Mucosa of stomach (tissue), 1 donor: ENCODE results near the gene PDZD8.

ENCODE experiments used
- H3K27me3 ChIP-seq: one replicate; pipeline ENCODE4 v1.7.0; 2013; ENCODE audit warnings: mild to moderate bottlenecking, low read length; ENCODE audit not compliant: control insufficient read depth, insufficient read depth
- H3K36me3 ChIP-seq: one replicate; pipeline ENCODE4 v1.7.0; 2013; ENCODE audit warnings: low read length; ENCODE audit not compliant: control insufficient read depth, insufficient read depth
- H3K4me1 ChIP-seq: one replicate; pipeline ENCODE4 v1.7.0; 2013; ENCODE audit warnings: mild to moderate bottlenecking, low read length; ENCODE audit not compliant: control insufficient read depth, insufficient read depth
- H3K4me3 ChIP-seq: one replicate; pipeline ENCODE4 v1.7.0; 2013; ENCODE audit warnings: low read length
- H3K9ac ChIP-seq: one replicate; pipeline ENCODE4 v1.7.0; 2013; ENCODE audit warnings: mild to moderate bottlenecking, low read length, moderate library complexity
- H3K9me3 ChIP-seq: one replicate; pipeline ENCODE4 v1.7.0; 2013; ENCODE audit warnings: mild to moderate bottlenecking, low read length, moderate library complexity; ENCODE audit not compliant: control insufficient read depth
- donor health status: Pancreatic carcinoma.

The PDZD8 gene

DNA sequence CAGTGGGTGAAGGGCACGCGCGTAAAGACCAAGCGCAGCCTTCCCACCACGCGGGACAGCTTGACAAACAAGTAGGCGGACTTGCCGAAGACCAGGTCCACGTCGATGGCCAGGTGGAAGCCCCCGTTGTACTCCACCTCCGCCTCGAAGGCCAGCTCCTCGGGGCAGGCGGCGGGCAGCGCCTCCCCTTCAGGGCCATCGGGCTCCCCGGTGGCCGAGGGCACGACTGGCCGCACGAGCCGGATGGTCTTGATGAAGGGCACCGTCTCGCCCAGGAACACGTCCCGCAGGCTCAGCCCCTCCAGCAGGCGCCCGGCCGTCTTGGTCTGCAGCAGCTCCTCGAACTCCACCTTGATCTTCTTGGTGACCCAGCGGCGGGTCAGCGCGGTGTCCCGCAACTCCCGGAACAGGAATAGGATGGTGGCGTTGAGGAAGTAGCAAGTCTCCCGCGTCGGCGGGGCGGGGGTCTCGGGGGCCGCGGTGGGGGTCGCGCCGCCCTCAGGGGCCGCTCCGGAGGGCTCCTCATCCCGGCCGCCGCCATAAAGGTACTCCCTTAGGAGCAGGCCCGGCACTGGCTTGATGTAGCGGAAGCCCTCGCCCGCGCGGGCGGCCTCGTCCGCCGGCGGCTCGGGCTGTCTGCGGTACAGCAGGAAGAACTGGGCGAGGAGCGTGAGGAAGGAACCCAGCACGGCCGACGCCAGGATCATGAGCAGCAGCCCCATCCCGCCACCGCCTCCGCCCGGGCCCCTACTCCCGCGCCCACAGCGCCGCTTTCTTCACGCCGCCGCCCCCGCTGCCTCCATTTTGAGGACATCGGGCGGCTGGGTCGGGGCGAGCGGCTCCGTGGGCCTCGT lies 507 bp downstream of the PDZD8 start:
- peak overlapping the region; percentile 80 for H3K9ac ChIP-seq
- peaks cover 1% of the 10 kb centered on the region for H3K4me1 ChIP-seq
- peak overlapping the region; percentile 85 for H3K4me3 ChIP-seq
- H3K9me3 ChIP-seq = no peaks in the 10 kb centered on the region
- peaks cover 5% of the 10 kb centered on the region for H3K27me3 ChIP-seq
- no peaks in the 10 kb centered on the region for H3K36me3 ChIP-seq

DNA sequence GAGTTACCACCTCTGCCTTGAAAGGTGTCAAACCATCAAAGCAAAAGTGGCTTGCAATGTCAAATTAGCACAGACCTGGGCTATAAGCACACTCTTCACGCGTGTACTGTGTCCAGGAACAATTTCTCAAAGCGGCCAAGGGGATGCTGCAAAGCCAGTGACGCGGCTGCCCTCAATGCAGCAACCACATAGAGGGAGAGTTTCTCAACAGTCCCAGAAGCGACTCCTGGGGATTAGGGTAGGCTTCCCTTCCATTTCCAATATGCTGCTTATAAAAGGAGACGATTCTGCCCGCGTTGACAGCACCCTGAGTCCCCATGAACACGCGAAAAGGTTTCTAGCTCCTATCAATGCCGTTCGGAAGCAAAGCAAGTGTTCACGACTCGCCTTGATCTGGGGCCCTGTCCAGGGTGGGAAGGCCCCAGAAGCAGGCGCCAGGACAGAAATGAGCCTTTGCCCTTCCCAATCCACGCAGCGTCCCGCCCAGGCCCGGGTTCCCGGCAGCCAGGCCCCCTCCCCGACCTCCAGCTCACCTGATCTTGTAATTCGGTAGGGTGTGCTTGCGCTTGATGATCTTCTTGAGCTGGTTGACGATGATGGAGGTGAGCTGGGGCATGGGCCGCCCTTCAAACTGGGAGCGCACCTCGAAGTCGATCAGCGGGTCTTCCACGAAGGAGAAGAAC lies 1.3 kb downstream of the PDZD8 start:
- H3K27me3 ChIP-seq = peaks cover 2% of the 10 kb centered on the region
- H3K4me3 ChIP-seq = peak overlapping the region; percentile 85
- H3K9ac ChIP-seq = peak overlapping the region; percentile 80
- H3K36me3 ChIP-seq = no peaks in the 10 kb centered on the region
- no peaks in the 10 kb centered on the region for H3K9me3 ChIP-seq
- peaks cover 6% of the 10 kb centered on the region for H3K4me1 ChIP-seq

DNA sequence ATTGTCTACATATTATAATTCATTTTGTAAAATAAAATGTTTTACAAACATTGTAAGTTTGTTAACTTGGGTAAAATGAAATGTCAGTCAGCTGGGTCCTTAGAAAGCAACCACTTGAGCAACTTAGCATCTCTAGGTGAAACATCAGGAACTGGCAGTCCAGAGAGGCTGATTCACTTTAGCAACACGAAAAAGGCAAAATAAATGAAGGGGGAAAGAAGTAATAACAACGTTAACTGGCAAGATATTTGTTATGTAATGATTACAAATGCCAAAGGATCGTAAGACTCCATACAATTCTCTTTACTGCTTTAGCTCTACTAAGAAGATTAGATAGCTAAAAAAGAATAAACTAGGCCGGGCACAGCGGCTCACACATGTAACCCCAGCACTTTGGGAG lies 5.0 kb downstream of the PDZD8 start:
- peaks cover 22% of the 10 kb centered on the region for H3K4me1 ChIP-seq
- no peaks in the 10 kb centered on the region for H3K27me3 ChIP-seq
- no peak overlapping the region for H3K4me3 ChIP-seq
- peak overlapping the region; percentile 11 for H3K9ac ChIP-seq
- H3K9me3 ChIP-seq = no peaks in the 10 kb centered on the region
- H3K36me3 ChIP-seq = no peaks in the 10 kb centered on the region

GRCh38 chr10:117367718-117368117 lies 7.5 kb downstream of the PDZD8 start:
- no peaks in the 10 kb centered on the region for H3K9me3 ChIP-seq
- H3K36me3 ChIP-seq = no peaks in the 10 kb centered on the region
- peak overlapping the region; percentile 47 for H3K9ac ChIP-seq
- peaks cover 41% of the 10 kb centered on the region for H3K4me1 ChIP-seq
- H3K27me3 ChIP-seq = no peaks in the 10 kb centered on the region
- no peak overlapping the region for H3K4me3 ChIP-seq

- Histone ChIP-seq H3K4me3 (peak overlapping the region; percentile 12), H3K36me3 (no peaks in the 10 kb centered on the region), H3K9me3 (no peaks in the 10 kb centered on the region), H3K27me3 (no peaks in the 10 kb centered on the region), H3K9ac (peak overlapping the region; percentile 47), H3K4me1 (peaks cover 48% of the 10 kb centered on the region)
Observed at GRCh38 chr10:117366741-117367140, 8.5 kb downstream of the PDZD8 start.

DNA sequence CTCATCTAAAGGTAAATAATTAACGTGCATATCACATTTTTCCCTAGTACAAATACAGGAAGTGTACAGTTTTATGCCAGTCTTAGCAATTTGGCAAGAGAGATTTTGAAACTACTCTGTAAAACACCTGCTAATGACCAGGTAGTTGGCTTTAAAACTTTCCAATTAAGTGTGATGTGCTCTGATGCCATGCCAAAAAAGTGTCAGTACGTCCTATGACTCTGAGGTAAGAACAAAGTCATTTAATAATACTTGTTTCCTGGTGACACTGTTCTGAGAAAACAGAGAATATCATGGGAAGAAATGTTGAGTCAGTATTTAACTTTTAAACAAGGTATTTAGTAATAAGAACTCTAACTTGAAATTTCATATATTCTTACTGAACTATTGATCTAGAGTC lies 9.6 kb downstream of the PDZD8 start:
- Histone ChIP-seq H3K4me3 (no peak overlapping the region), H3K9me3 (no peaks in the 10 kb centered on the region), H3K4me1 (peaks cover 60% of the 10 kb centered on the region), H3K9ac (peak overlapping the region; percentile 47), H3K36me3 (no peaks in the 10 kb centered on the region), H3K27me3 (no peaks in the 10 kb centered on the region)

- Histone ChIP-seq H3K4me1 (peaks cover 61% of the 10 kb centered on the region), H3K4me3 (no peak overlapping the region), H3K9ac (peak overlapping the region; percentile 47), H3K36me3 (no peaks in the 10 kb centered on the region), H3K27me3 (no peaks in the 10 kb centered on the region), H3K9me3 (no peaks in the 10 kb centered on the region)
Observed at GRCh38 chr10:117364110-117364960, 10.9 kb downstream of the PDZD8 start.

DNA sequence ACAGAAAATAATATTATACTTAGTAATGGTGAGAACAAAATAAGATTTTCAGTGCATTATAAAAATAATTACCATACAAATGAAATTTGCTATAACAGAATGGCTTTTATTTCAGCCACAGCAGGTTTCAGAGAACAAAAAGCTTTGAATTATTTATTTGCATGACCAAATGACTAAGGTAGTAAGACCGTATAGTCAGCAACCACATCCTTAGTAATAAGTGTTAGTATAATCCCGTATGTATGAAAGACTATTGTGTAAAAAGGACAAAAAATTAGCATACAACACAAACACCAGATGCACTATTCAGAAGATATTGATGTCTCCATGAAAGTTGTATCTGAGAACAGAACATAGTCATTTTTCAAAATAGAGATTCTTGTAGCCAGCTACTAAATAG lies 12.2 kb downstream of the PDZD8 start:
- peaks cover 61% of the 10 kb centered on the region for H3K4me1 ChIP-seq
- no peaks in the 10 kb centered on the region for H3K27me3 ChIP-seq

DNA sequence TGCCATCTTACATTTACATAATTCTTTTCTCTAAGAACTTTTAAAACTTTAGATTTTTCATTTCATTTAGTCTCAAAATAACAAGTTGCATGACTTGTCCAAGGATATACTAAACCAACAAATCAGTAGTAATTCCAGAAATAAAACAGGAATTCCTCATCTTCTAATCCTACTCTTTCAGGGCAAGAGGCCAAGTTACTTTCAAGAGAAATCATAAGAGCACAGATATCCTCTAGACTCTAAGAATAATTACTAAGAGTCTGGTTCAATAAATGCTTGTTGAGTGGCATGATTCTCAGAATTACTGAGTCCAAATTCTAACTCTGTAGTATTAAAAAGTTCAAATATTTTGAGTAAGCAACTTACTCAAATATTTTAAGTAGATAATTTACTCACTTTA lies 12.9 kb downstream of the PDZD8 start:
- peaks cover 55% of the 10 kb centered on the region for H3K4me1 ChIP-seq
- H3K36me3 ChIP-seq = no peaks in the 10 kb centered on the region
- no peak overlapping the region for H3K4me3 ChIP-seq
- no peaks in the 10 kb centered on the region for H3K9me3 ChIP-seq
- H3K27me3 ChIP-seq = no peaks in the 10 kb centered on the region
- H3K9ac ChIP-seq = no peak overlapping the region

More for the DNA sequence above, 12.2 kb downstream of the PDZD8 start:
- H3K36me3 ChIP-seq = no peaks in the 10 kb centered on the region
- no peaks in the 10 kb centered on the region for H3K9me3 ChIP-seq
- H3K4me3 ChIP-seq = no peak overlapping the region
- H3K9ac ChIP-seq = peak overlapping the region; percentile 18

DNA sequence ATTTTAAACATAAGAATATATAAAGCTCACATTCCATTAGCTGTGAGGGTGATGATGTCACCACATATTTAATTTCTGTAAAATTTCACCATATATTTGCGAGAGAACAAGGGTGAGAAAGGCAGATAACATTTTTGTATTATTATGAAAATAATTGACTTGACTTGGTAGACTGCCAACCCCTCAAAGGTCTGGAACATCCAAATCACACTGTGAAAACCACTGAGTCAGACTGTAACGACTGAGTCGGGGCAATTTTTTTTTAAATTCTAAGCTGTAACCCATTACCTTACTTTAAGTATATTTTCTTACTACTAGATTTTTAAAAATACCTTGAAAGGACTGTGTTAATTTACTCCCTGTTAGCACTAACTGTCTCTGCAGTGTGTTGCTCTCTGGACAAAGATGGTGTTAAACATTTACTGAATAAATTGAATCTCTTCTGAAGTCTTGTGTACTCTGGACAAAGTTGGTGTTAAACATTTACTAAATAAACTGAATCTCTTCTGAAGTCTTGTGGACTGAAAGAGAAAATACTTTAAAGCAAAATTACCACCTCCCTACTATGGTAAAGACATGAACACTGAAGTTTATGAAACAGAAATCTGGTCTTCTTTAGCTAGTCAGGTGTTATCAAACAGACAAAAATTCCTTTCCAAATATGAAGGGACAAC lies 14.1 kb downstream of the PDZD8 start:
- Histone ChIP-seq H3K4me3 (no peak overlapping the region), H3K9me3 (no peaks in the 10 kb centered on the region), H3K9ac (peak overlapping the region; percentile 42), H3K36me3 (no peaks in the 10 kb centered on the region), H3K27me3 (no peaks in the 10 kb centered on the region), H3K4me1 (peaks cover 44% of the 10 kb centered on the region)

DNA sequence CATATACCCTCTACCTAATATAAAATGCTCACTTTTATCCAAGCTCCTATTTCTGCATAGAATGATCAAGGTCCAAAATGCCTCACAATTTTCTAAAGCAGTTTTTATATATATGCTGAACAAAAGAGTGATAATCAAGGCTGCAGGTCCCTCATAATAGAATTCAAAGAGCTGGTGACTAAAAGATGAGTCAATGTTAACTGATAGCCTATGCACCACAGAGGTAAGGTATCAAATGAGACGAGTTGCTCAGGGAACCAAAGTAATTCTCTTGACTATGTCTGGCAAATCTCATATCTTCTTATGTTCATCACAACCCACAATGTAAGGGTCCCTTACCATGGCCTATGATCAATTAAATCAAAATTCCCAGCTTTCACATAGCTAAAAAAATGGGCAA lies 15.2 kb downstream of the PDZD8 start:
- Histone ChIP-seq H3K4me1 (peaks cover 50% of the 10 kb centered on the region), H3K9ac (no peak overlapping the region), H3K9me3 (no peaks in the 10 kb centered on the region), H3K4me3 (no peak overlapping the region), H3K27me3 (no peaks in the 10 kb centered on the region), H3K36me3 (no peaks in the 10 kb centered on the region)
